GM19372 (cell line): ENCODE results near the gene ZSWIM9.
"Not testable (repeated sequence)": the region's sequence is repeated elsewhere in the genome, so short reads cannot be mapped to it uniquely, and the experiment has no call there.

ENCODE experiments used
- ATAC-seq: cut with Tn5 transposase; IDR thresholded peaks from one replicate; pipeline ENCODE4 v1.9.1; 2021; ENCODE audit warnings: mild to moderate bottlenecking, low read depth, moderate library complexity; ENCODE audit not compliant: unreplicated experiment

The ZSWIM9 gene

DNA sequence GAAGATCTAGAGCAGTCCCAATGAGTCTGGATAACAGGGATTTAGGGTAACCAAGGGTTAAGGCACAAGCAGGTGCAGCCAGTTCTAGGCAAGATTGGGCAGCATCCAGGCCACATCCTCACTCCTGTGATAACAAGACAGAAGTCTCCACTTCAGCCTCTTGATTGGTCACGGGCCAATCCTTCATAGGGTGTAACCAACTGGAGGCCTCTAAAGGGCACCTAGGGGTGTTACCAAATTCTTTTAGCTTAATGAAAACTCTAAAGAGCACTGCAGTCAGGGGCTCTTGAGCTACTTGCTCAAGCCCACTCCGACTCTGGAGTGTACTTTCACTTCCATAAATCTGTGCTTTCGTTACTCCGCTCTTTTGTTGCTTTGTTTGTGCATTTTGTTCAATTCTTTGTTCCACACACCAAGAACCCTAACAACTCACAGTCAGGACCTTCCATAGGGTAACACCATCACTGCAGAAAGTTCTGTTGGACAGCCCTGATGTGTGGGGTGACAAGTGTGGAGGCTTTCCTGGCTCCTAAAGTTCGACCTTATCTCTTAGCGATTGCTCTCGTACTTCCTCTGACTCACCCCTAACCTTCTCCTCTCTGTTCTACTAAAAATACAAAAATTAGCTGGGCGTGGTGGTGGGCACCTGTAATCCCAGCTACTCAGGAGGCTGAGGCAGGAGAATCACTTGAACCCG, 36.1 kb downstream of the ZSWIM9 start:
- no peak for ATAC-seq

DNA sequence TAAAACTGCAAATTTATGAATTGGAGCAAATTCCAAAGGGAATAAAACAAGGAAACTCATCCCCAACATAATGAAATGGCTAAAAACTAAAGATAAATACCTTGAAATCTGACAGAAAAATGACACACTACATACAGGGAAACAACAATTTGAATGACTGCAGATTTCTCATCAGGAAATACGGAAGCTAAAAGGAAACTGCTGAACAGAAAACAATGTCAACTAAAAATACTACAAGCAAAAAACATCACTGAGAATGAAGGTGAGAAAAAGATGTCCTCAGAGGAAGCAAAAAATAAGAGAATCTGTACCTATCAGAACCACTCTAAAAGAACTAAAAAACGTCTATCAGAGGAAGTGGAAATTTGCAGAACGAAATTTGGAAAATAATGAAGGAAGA, 39.5 kb downstream of the ZSWIM9 start:
- no peak for ATAC-seq

DNA sequence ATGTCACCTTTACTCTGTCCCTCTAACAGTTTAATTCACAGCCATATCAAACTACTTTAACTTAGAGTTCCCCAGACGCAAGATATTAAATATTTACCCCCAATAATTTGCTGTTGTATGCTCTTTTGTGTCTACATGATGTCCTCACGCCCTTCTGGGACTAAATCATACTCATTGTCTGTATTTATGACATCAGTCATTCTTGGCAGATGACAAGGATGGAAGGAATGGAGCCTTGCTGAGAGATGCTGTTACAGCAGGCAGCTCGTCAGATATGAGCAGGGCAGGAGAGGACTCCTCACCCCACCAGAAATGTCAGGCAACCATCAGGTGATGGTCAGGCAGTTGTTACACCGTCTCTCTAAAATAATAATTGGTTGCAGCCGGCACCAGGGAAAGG, 43.5 kb downstream of the ZSWIM9 start:
- no peak for ATAC-seq

DNA sequence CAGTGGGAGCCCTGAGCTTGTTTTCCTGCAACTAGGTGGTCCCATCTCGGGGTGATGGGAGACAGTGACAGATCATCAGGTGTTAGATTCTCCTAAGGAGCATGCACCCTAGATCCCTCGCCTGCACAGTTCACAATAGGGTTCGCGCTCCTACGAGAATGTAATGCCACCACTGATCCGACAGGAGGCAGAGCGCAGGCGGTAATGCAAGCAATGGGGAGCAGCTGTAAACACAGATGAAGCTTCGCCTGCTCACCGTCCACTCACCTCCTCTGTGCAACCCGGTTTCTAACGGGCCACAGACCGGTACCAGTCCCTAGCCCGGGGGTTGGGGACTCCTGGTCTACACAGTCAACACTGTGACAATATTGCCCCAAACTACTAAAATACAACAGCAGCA, 46.5 kb downstream of the ZSWIM9 start:
- ATAC-seq: no peak

DNA sequence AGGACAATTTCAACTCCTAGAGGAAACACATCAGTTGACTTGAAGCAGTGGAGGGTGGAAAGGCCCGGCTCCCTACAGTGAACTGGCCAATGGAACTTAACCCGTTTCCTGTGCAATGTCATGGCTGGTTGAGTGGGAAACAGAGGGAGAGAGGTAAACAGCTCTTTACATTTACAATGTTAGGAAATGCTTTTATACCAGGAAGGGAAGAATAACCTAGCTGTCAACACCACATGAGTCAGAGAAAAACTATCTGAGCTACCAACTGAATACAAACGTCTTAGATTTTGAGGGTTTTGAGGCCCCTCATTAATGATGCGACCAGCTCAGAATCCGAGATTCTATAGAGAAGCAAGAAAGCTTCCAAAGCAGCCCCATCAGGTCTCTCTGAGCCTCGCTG, 48.5 kb downstream of the ZSWIM9 start:
- no peak for ATAC-seq

DNA sequence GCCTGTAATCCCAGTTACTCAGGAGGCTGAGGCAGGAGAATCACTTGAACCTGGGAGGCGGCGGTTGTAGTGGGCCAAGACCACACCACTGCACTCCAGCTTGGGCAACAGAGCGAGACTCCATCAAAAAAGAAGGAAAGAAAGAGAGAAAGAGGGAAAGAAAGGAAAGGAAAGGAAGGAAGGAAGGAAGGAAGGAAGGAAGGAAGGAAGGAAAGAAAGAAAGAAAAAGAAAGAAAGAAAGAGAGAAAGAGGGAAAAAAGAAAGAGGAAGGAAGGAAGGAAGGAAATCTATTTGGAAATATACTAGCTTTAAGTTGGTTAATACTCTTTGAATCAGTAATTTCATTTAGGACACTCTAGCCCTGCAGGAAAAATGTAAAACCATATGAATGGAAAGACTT, 50.3 kb downstream of the ZSWIM9 start:
- not testable (repeated sequence) for ATAC-seq

DNA sequence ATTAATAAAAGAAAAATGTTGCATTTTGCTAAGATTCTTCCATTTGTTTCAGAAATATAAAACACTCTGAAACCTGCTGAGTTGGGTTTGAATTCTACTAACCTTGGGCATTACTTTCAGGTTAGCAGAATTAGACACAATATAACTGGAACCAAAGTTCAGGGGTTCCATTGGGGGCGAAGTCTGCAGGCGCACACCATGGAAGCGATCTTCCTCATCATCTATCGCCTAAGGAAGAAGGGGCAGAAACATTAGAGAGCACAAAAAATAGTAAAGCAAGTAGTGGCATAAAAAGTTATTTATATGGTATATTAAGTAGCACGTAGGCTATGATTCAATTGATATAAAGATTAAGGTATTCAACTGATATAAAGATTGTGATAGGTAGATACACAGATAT, 51.1 kb downstream of the ZSWIM9 start:
- no peak for ATAC-seq

DNA sequence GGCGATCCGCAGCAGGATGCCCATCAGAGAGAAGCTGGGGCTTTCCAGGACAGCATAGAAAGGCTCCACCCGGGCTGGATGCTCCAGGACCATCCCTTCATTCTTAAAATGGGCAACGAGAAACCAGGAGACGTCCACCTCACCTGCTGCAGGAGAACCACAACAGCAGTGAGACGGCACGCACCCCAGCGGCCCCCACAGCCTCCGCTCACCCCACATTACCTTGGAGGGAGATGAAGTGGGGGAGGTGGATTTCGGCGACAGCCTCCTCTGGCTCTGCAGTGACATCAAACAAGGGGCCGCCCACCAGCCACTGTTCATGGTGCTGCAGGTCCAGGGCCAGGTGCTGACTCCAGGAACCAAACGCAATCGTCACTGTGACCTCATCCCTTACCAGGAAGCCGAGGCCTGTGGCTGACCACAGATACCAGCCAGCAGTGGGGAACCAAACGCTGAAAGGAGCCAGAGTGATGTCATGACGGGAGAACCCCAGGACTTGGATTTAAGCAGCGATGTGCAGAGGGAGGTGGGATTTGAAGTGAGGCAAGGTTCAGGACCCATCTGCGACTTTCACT, 60.2 kb downstream of the ZSWIM9 start:
- no peak for ATAC-seq

DNA sequence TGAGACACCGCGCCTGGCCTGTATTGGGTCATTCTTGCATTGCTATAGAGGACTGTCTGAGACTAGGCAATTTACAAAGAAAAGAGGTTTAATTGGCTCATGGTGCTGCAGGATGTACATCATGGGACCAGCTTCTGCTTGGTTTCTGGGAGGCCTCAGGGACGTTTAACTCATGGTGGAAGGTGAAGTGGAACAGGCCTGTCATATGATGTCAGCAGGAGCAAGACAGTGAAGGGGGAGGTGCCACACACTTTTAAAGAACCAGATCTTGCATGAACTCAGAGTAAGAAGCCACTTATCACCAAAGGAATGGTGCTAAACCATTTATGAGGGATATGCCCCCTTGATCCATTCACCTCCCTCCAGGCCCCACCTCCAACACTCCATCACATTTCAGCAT, 66.6 kb downstream of the ZSWIM9 start:
- no peak for ATAC-seq

DNA sequence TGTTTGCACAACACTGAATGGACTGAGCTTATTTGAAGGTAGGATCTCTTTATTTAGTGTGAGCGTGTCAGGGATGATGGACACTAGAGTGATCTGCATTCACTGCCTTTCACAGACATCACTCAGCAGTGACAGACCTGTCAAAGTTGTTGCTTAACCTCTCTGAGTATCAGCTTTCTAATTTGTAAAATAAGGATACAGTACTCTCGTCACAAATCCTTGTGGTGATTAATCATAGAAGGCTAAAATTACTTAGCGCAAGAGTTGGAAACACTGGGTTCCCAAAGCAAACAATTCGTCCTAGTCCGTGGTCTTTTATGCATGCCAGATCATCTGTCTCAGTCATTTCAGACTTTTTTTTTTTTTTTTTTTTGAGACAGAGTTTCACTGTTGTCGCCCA, 68.6 kb downstream of the ZSWIM9 start:
- ATAC-seq: no peak

DNA sequence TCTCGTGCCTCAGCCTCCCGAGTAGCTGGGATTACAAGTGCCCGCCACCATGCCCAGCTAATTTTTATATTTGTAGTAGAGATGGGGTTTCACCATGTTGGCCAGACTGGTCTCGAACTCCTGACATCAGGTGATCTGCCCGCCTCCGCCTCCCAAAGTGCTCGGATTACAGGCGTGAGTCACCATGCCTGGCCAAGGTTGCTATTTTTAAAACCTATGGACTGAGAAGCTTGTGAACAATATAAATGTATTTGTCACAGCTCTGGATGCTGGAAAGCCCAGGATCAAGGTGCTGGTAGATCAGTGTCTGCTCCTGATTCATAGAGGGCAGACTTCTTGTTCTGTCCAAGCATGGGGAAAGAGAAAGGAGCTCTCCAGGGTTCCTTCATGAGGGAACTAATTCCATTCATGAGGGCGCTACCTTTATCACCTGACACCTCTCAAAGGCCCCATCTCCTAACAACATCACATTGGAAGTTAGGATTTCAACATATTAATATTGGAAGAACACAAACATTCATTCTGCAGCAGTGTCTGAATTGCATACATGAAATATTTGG, 69.2 kb downstream of the ZSWIM9 start:
- no peak for ATAC-seq

DNA sequence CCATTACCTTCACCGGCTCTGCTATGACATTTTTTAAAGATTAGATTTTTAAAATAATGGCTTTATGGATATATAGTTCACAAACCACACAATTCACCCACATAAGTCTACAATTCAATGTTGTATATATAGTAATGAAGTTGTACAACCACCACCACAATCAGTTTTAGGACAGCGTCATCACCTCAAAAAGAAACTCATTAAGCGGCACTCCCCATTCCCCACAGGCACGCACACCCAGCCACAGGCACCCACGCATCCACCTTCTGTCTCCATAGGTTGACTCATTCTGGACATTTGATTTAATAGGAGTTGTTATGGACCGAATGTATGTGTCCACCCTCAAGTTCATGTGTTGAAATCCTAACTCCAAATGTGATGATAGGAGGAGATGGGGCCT, 71.3 kb downstream of the ZSWIM9 start:
- ATAC-seq: not testable (repeated sequence)

DNA sequence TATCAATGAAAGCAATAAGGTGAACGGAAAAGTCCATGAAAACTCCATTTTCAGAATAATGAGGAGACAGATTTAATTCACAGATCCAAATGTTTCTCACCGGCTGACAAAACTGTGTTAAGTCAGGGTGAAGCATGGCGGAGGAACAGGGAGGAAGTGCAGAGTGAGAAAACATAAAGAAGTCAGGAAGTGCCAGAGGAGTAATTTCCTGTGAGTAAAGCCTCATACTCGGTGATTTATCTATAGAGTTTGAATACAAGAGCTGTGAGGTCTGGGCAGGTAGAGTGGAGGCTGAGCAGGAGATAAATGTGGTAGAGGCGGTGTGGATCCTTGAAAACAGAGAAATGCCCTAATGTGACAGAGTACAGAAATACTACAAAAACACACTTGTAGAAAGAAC, 73.8 kb downstream of the ZSWIM9 start:
- ATAC-seq: no peak

DNA sequence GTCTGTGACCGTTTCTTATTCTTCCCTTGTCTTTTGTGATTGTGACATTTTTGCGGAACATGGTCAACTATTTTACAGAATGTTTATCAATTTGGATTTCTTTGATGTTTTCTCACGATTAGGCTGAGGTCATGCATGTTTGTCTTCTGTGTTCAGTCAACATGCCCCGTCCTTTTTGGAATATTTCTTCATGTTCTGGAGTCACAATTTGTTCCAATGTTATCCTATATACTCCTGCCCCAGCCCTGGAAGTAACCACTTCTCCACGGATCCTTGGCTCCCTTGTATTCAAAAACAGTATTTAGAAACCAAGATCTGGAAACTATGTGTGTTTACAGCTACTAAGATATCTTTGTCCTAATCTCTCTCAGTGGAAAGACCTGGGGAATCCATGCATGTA, 75.6 kb downstream of the ZSWIM9 start:
- no peak for ATAC-seq

DNA sequence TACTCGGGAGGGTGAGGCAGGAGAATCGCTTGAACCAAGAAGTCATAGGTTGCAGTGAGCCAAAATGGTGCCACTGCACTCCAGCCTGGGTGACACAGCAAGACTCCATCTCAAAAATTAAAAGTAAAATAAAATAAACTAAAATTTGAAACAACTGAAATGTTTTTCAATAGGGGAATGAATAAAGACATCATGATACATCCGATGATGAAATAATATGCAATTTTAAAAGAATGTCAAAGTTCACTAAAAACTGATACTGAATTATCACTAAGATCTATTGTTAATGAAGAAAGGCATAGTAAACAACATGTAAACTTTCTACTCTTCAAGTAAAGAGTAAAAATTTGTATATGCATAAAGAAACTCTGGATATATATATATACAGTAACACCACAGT, 76.7 kb downstream of the ZSWIM9 start:
- no peak for ATAC-seq
